HG02840 (cell line): ENCODE data around the gene MACROD2.
A peak's percentile ranks its signal among the peaks of the same experiment; 100 is the strongest.
"Not testable (repeated sequence)": the region's sequence is repeated elsewhere in the genome, so short reads cannot be mapped to it uniquely, and the experiment has no call there.

ENCODE experiments used
- ATAC-seq: cut with Tn5 transposase; IDR thresholded peaks from one replicate; pipeline ENCODE4 v1.9.1; 2021; ENCODE audit warnings: mild to moderate bottlenecking, moderate library complexity, moderate number of reproducible peaks; ENCODE audit not compliant: unreplicated experiment, low FRiP score

MACROD2 gene

DNA sequence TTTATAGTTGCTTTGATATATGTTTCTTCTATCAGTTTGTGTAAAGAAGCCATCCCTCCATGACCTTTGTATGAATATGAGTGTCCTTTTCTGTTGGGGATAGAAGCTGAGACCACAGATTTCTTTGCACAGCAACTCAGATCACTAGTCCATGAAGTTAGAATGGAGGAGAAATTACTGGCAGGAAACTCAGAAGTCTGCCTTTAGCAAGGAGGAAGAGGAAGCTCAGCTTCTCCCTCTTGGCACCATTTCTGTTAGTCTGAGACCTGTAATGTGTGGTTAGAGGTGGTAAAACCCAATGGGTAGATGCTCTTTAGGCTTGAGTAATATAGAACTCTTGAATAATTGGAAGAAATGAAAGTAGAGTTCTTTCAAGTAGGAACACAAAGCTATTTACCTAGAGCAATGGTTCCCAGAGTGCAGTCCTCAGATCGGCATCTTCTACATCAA lies 1337.4 kb downstream of the MACROD2 start:
- ATAC-seq = peak; percentile 62

DNA sequence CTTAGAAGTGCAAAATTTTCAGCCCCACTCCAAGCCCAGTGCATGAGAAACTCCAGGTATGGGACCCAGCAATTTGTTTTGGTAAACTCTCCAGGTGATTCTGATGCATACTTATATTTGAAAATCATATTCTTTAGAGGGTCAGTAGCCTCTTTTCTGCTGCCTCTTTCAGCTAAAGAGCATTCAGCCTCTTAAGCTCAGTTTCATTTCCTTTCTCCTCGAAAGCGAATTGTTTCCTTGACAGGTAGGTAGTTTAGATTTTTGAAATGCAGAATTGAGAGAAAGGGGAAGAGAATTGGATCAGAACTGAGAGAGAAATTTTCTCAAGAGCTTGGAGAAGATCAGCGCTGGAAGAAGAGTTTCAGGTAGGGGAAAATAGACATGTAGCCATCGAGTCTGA lies 1337.9 kb downstream of the MACROD2 start:
- ATAC-seq = peak; percentile 23

DNA sequence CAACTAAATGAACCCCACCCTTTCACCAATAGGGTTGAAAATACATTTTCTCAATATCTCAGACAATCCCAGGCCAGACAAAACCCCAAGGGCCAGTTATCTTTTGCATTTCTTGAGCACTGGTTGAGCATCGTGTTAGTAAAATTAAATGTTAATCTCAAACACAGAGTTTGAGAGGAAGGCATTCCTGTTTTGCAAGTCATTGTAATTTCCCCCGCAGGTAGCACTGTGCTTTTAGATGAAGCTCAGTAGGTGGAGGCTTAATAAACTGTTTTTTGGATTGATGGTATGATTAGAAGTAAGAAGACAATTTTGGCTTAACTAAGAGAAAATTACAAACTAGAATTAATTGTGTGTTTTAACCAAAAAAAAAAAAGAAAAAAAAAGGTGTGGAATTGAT lies 1340.7 kb downstream of the MACROD2 start:
- ATAC-seq = no peak

DNA sequence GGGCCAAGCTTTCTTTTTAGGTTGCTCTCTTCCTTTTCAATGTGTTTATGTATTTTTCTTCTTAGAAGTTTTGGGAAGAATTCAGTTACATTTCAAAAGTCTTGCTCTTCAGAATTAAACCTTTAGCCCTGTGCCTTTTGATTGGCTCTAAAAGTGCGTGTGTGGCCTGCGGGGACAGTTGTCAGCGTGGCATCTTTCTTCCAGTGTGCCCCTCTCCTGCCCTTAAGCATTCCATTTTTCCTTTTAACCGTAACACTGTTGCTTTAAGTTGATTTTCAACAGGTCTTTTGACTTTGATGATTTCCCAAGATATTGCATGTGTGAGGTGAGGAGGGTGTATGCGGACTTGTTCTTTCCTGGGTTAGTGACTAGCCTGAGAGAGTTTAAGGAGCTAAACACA lies 1341.2 kb downstream of the MACROD2 start:
- ATAC-seq = no peak

- no peak for ATAC-seq
These were observed 1343.9 kb downstream of the MACROD2 start for GRCh38 chr20:15339264-15339663.

GRCh38 chr20:15342991-15343523 lies 1347.7 kb downstream of the MACROD2 start:
- ATAC-seq = no peak

- ATAC-seq = no peak
These were observed 1350.0 kb downstream of the MACROD2 start for GRCh38 chr20:15345287-15345686.

DNA sequence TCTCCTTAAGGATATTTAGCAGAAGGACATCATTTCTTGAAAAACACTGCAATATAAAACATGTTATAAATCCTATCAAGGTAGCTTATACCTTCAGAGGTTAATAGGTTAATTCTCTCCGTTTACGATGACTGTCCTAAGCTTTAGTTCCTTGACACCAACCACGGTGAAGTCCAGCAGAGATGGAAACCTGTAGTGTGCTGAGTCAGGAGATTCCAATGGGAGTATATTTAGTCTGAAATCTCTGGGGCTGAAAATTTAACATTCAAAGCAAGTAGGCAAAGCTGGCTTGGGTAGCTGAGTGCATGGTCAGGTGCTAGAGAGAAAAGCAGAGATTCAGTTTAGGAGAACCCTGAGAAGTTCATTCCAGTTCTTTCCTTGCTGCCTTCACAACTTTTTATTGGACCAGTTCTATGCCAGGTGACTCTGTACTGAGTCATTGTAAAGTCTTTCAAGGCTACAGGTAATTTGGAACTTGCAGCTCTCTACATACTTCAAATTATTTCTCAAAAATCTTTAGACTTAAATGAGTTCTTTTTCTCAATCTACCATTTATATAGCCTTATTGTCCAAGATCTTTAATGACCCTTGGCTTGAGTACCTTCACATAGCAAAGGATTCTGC lies 1351.5 kb downstream of the MACROD2 start:
- ATAC-seq = no peak

- ATAC-seq = no peak
These were observed 1363.7 kb downstream of the MACROD2 start for GRCh38 chr20:15359056-15359455.

DNA sequence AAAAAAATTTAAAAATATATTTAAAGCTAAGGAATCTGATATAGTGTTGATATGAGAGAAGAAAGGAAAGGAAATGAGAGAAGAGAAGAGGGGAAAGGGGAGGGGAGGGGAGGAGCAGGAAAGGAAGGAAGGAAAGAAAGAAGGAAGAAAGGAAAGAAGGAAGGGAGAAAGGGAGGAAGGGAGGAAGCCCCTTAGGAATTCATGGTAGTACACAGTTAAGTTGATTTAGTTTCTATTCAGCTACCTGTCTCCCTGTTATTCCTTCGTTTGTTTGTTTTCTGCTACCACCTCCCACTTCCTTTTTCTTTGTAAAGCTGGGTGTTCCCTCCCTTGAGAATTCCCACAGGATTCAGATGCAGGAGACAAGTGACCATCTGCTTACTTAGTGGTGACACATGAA lies 1367.5 kb downstream of the MACROD2 start:
- ATAC-seq = no peak

DNA sequence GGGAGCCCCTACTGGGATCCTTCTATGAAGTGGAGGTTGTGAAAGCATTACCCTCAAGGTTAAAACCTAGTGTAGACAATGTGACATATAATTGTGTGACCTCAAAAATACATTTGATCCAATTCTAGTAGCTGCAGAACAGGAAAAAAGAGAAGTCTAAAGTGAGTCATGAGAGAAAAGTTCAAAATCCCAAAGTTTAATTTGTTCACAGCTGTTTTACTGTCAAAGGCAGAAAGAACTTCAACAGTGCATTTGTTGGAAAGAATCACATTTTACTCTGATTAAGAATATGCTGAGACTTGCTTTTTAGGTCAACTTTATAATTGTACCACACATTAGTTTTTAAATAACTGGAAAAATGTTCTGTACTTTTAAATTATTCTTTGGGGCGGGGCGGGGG lies 1369.5 kb downstream of the MACROD2 start:
- ATAC-seq = no peak

DNA sequence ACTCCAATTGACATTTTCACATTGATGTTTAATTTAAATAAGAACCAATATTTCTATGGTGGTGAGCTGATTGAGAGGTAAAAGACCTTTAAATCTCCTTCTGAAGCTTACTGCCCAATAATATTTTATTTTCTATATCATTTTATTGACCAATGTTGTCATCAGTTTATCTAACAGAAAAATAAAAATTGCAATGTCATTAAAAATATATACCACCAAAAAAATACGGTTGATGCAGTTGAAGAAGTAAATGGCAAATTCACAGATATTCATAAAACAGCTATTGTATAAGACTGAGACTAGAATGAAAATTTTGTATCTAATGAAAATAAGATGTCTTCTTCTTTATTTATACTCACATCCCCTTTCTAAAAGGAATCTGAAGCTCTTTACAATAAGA lies 1375.1 kb downstream of the MACROD2 start:
- ATAC-seq = no peak

- no peak for ATAC-seq
These were observed 1379.4 kb downstream of the MACROD2 start for GRCh38 chr20:15374682-15375081.

GRCh38 chr20:15375836-15376235 lies 1380.5 kb downstream of the MACROD2 start:
- no peak for ATAC-seq

- not testable (repeated sequence) for ATAC-seq
These were observed 1382.3 kb downstream of the MACROD2 start for GRCh38 chr20:15377603-15378002.

GRCh38 chr20:15378151-15378550 lies 1382.8 kb downstream of the MACROD2 start:
- ATAC-seq = no peak

- no peak for ATAC-seq
These were observed 1384.5 kb downstream of the MACROD2 start for GRCh38 chr20:15379681-15380296.

GRCh38 chr20:15380770-15381169 lies 1385.5 kb downstream of the MACROD2 start:
- ATAC-seq = no peak

GRCh38 chr20:15387228-15387627 lies 1391.9 kb downstream of the MACROD2 start:
- ATAC-seq = no peak

- ATAC-seq = no peak
These were observed 1400.1 kb downstream of the MACROD2 start for GRCh38 chr20:15395457-15395856.

GRCh38 chr20:15396026-15396425 lies 1400.7 kb downstream of the MACROD2 start:
- no peak for ATAC-seq

DNA sequence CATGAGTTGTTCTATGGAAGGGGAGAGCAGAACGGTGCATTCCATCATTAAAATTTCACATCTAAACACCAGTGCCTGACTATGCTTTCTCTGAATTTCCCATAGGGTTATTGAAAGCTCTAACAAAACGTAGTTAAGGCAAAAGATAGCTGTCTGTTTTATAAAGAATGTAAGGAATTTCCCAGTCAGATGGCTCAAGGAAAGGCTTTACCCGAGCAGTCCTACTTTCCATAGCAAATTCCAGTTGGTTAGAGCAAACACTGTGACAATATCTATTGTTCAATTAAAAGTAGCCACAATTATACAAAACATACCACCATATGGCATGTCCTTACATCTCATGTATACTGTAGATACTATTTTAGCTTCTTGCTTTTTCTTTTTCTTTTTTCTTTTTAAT lies 1401.6 kb downstream of the MACROD2 start:
- ATAC-seq = no peak
